Lung (tissue), 12 donors: Measurements from ENCODE around the gene INPP4A. TPM values are rescaled to one million over a fixed set of nuclear protein-coding genes. Genes with fewer than 3 reads are reported as not detected.
"Not testable (repeated sequence)": the region's sequence is repeated elsewhere in the genome, so short reads cannot be mapped to it uniquely, and the experiment has no call there.

Experiments used
- ATAC-seq: fragments of 200-7000 bp; cut with Tn5 transposase; one replicate; pipeline ENCODE4 v1.9.1; 2020; ENCODE audit warnings: moderate number of reproducible peaks; ENCODE audit not compliant: insufficient read depth, low FRiP score
- DNase-seq, 3 donors: peaks; one replicate each; pipeline ENCODE4 v3.0.0-alpha.2; 2013 to 2017
- H3K27ac ChIP-seq, 2 donors: one replicate each; pipeline ENCODE4 v1.5.1; 2013; ENCODE audit warnings: mild to moderate bottlenecking in 2 of 2, moderate library complexity in 2 of 2, control low read depth in 1 of 2, inconsistent platforms in 1 of 2, low read depth in 1 of 2, low read length in 1 of 2
- H3K27me3 ChIP-seq, 3 donors: one replicate each; pipeline ENCODE4 v1.5.1; 2013; ENCODE audit warnings: low read length in 2 of 3; ENCODE audit not compliant: control insufficient read depth in 3 of 3, insufficient read depth in 3 of 3
- H3K36me3 ChIP-seq, 4 donors: one replicate each; pipeline ENCODE4 v1.5.1; 2013; ENCODE audit warnings: low read length in 4 of 4, mild to moderate bottlenecking in 1 of 4, moderate library complexity in 1 of 4; ENCODE audit not compliant: control insufficient read depth in 4 of 4, insufficient read depth in 4 of 4
- H3K4me1 ChIP-seq, 5 donors: one replicate each; pipeline ENCODE4 v1.5.1; 2013; ENCODE audit warnings: low read length in 5 of 5, mild to moderate bottlenecking in 2 of 5, moderate library complexity in 1 of 5; ENCODE audit not compliant: control insufficient read depth in 5 of 5, insufficient read depth in 5 of 5
- H3K4me3 ChIP-seq: one replicate; pipeline ENCODE4 v1.5.1; 2013; ENCODE audit warnings: mild to moderate bottlenecking, control low read depth, moderate library complexity
- H3K9ac ChIP-seq, 2 donors: one replicate each; pipeline ENCODE4 v1.5.1; 2013; ENCODE audit warnings: low read length in 2 of 2, control low read depth in 1 of 2; ENCODE audit not compliant: insufficient read depth in 1 of 2
- H3K9me3 ChIP-seq, 4 donors: one replicate each; pipeline ENCODE4 v1.5.1; 2013; ENCODE audit warnings: low read length in 3 of 4, mild to moderate bottlenecking in 1 of 4, moderate library complexity in 1 of 4; ENCODE audit not compliant: control insufficient read depth in 4 of 4, insufficient read depth in 3 of 4
- CTCF ChIP-seq: IDR thresholded peaks from 2 replicates; pipeline ENCODE4 v1.5.1; 2012; ENCODE audit warnings: mild to moderate bottlenecking; ENCODE audit errors: control extremely low read depth, extremely low read depth
- WGBS, 2 donors: extraction: QIAGEN DNeasy Blood & Tissue Kit; methylation state at CpG; one replicate each; pipeline ENCODE4 v1.1.7; 2013; 5-methylcytosine and 5-hydroxymethylcytosine counted together
- polyA plus RNA-seq, 2 donors: library from polyadenylated mRNA; stranded (reverse); fragments of 200-250 nt; gene quantifications; one replicate each; pipeline ENCODE4 v1.2.1, GENCODE V29; 2013
- total RNA-seq, 2 donors: library from RNA; depleted of rRNA in 1 of 2; stranded (reverse); fragments of >200 nt in 1 of 2; gene quantifications; one replicate each; pipeline ENCODE4 v1.2.1, GENCODE V29; 2014 to 2021
- donor health status: control.
- donor health status: control.
- donor health status: Bipolar disorder and iron deficiency.
- donor health status: healthy.
- donor health status: DM: yes; HTN: yes; CAD: no.

INPP4A gene
- total and polyA plus RNA-seq, 4 donors: 8.0 to 43.3 (median 19.8) TPM

GRCh38 chr2:98586551-98587140 is 142.0 kb downstream of the INPP4A start:
- Histone ChIP-seq H3K4me1 (no peaks in the 10 kb centered on the region), H3K9me3 (peaks cover 0 to 1% (median 0%) of the 10 kb centered on the region in 4 donors), H3K36me3 (peaks cover 3 to 34% (median 22%) of the 10 kb centered on the region in 4 donors), H3K4me3 (no peak overlapping the region), H3K9ac (no peak overlapping the region), H3K27me3 (no peaks in the 10 kb centered on the region), H3K27ac (no peak overlapping the region)
- ATAC-seq (no peak), DNase-seq (no peak)
- WGBS, 2 donors: 95% methylated on average over 6 of the region's 6 CpGs
- no peak for TF ChIP-seq CTCF

- H3K4me1 ChIP-seq: no peaks in the 10 kb centered on the region
- no peak for TF ChIP-seq CTCF
- peaks cover 0 to 24% (median 8%) of the 10 kb centered on the region in 4 donors for H3K36me3 ChIP-seq
- no peak overlapping the region for H3K9ac ChIP-seq
- DNase-seq (no peak), ATAC-seq (no peak)
- WGBS, 2 donors: 85 to 93% methylated on average over 4 of the region's 4 CpGs
- H3K27me3 ChIP-seq: no peaks in the 10 kb centered on the region
- H3K27ac ChIP-seq: no peak overlapping the region
- no peak overlapping the region for H3K4me3 ChIP-seq
- no peaks in the 10 kb centered on the region for H3K9me3 ChIP-seq
Observed at GRCh38 chr2:98588880-98589431, 144.3 kb downstream of the INPP4A start.

GRCh38 chr2:98589489-98589888 is 144.8 kb downstream of the INPP4A start:
- H3K27ac ChIP-seq: no peak overlapping the region
- ATAC-seq: no peak
- peaks cover 0 to 19% (median 5%) of the 10 kb centered on the region in 4 donors for H3K36me3 ChIP-seq
- no peaks in the 10 kb centered on the region for H3K27me3 ChIP-seq
- no peaks in the 10 kb centered on the region for H3K4me1 ChIP-seq
- no peak overlapping the region for H3K4me3 ChIP-seq
- WGBS, 2 donors: 96 to 97% methylated on average over 4 of the region's 4 CpGs
- no peak for TF ChIP-seq CTCF
- H3K9ac ChIP-seq: no peak overlapping the region
- no peaks in the 10 kb centered on the region for H3K9me3 ChIP-seq
- DNase-seq: no peak

GRCh38 chr2:98592565-98592964 is 147.9 kb downstream of the INPP4A start:
- no peak overlapping the region for H3K4me3 ChIP-seq
- no peak overlapping the region for H3K27ac ChIP-seq
- DNase-seq (no peak), ATAC-seq (no peak)
- no peaks in the 10 kb centered on the region for H3K27me3 ChIP-seq
- no peaks in the 10 kb centered on the region for H3K9me3 ChIP-seq
- H3K9ac ChIP-seq: no peak overlapping the region
- no peaks in the 10 kb centered on the region for H3K4me1 ChIP-seq
- 97 to 98% methylated on average over 8 of the region's 8 CpGs for WGBS, 2 donors
- peaks cover 3 to 13% (median 7%) of the 10 kb centered on the region in 4 donors for H3K36me3 ChIP-seq
- TF ChIP-seq CTCF: no peak

- not testable (repeated sequence) for H3K4me1 ChIP-seq, H3K9me3 ChIP-seq, H3K27ac ChIP-seq, H3K9ac ChIP-seq, H3K27me3 ChIP-seq, ATAC-seq, DNase-seq, H3K4me3 ChIP-seq
- WGBS, 2 donors: 78 to 82% methylated on average over 2 of the region's 4 CpGs
- H3K36me3 ChIP-seq: peaks cover 6 to 20% (median 9%) of the 10 kb centered on the region in 4 donors
Observed at GRCh38 chr2:98594665-98595064, 150.0 kb downstream of the INPP4A start.
